Calu3 (cell line): ENCODE results near the gene GLCE. TPM values are rescaled to one million over a fixed set of nuclear protein-coding genes. Genes with fewer than 3 reads are reported as not detected.
"Not testable (repeated sequence)": the region's sequence is repeated elsewhere in the genome, so short reads cannot be mapped to it uniquely, and the experiment has no call there.

Source experiments
- BruUV-seq: library from RNA; stranded (reverse); fragments of 400-500 nt; replicated peaks from 2 replicates; lab custom pipeline; 2021; lab: Mats Ljungman, UMichigan
- CTCF ChIA-PET: fragments of 300-600 bp; sonication (Branson Sonifier 250); formaldehyde crosslinking; loops from one replicate; lab custom pipeline; 2022; ENCODE audit warnings: antibody characterized with exemption; lab: Charles Lee
- DNase-seq: peaks from one replicate; pipeline ENCODE4 v3.0.0; 2022
- H3K27ac Mint-ChIP-seq: one replicate; pipeline ENCODE4 v1.8.0; 2022; ENCODE audit warnings: mixed read lengths; ENCODE audit not compliant: unreplicated experiment
- H3K27me3 Mint-ChIP-seq: one replicate; pipeline ENCODE4 v1.8.0; 2022; ENCODE audit warnings: mixed read lengths; ENCODE audit not compliant: unreplicated experiment
- H3K36me3 Mint-ChIP-seq: one replicate; pipeline ENCODE4 v1.8.0; 2022; ENCODE audit warnings: mild to moderate bottlenecking, moderate library complexity, mixed read lengths; ENCODE audit not compliant: insufficient read depth, unreplicated experiment
- H3K4me1 Mint-ChIP-seq: one replicate; pipeline ENCODE4 v1.8.0; 2022; ENCODE audit warnings: mild to moderate bottlenecking, low read depth, mixed read lengths; ENCODE audit not compliant: unreplicated experiment
- H3K4me3 Mint-ChIP-seq: one replicate; pipeline ENCODE4 v1.8.0; 2022; ENCODE audit warnings: mild to moderate bottlenecking, low read depth, moderate library complexity, mixed read lengths; ENCODE audit not compliant: unreplicated experiment
- H3K9me3 Mint-ChIP-seq: one replicate; pipeline ENCODE4 v1.8.0; 2022; ENCODE audit warnings: low read depth, mixed read lengths; ENCODE audit not compliant: unreplicated experiment
- intact Hi-C: fragments of 100-400 bp; cut with micrococcal nuclease; formaldehyde crosslinking; loops from one replicate; pipeline ENCODE4 v1.10.0; 2022; ENCODE audit not compliant: unreplicated experiment
- total RNA-seq: library from RNA; stranded (reverse); gene quantifications from 2 replicates; pipeline ENCODE4 v1.2.3, GENCODE V29; 2022
- TF ChIP-seq, protein P1 (sequence below): fragments of 200-600 bp; IDR thresholded peaks from one replicate; pipeline ENCODE4 v1.8.0; 2022; ENCODE audit warnings: antibody characterized with exemption; ENCODE audit not compliant: unreplicated experiment

The GLCE gene
- total RNA-seq, 1 experiment from 2014 or later, result 22.4 TPM

DNA sequence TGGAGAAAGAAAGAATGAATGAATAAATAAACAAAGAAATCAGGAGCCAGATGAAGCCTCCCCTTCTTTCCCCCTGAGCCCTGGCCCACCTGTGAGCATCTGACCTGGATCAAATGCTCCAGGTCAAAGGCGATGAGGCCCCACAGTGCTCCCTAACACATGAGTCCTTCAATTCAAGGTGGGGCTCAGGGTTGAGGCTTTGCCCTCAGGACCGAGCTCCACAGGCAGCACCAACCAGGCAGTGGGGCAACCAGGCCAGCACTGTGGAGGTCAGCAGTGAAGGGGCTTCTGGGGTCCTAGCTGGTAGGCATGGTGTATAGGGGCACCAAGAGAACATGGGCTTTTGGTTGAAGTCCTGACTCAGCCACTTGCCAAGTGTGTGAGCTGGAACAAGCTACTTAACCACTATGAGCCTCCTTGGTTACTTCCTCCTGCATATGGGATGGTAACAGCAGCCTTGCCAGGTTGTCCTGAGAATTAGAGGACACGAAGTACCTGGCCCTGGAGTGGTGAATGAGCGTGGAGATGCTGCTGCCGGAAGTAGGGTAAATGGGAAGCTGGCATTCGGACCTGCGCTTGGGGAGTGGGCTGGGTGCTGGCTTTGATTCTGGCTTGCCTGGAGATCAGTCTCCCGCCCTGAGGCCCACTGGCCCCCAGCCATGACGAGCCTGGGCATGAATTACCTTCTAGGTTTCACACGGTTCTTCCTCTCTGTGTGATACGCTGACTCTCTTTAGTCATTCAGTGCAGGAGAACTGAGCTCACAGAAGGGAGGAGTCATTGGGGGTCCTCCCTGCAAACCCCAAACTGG lies 128.3 kb downstream of the GLCE start:
- H3K36me3 Mint-ChIP-seq, result no peaks in the 10 kb centered on the region
- H3K9me3 Mint-ChIP-seq, result no peaks in the 10 kb centered on the region
- peaks cover 39% of the 10 kb centered on the region for H3K27me3 Mint-ChIP-seq
- H3K4me3 Mint-ChIP-seq, result no peak overlapping the region
- TF ChIP-seq, protein P1, sequence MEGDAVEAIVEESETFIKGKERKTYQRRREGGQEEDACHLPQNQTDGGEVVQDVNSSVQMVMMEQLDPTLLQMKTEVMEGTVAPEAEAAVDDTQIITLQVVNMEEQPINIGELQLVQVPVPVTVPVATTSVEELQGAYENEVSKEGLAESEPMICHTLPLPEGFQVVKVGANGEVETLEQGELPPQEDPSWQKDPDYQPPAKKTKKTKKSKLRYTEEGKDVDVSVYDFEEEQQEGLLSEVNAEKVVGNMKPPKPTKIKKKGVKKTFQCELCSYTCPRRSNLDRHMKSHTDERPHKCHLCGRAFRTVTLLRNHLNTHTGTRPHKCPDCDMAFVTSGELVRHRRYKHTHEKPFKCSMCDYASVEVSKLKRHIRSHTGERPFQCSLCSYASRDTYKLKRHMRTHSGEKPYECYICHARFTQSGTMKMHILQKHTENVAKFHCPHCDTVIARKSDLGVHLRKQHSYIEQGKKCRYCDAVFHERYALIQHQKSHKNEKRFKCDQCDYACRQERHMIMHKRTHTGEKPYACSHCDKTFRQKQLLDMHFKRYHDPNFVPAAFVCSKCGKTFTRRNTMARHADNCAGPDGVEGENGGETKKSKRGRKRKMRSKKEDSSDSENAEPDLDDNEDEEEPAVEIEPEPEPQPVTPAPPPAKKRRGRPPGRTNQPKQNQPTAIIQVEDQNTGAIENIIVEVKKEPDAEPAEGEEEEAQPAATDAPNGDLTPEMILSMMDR, result no peak
- no TSS peak for BruUV-seq
- no peak for DNase-seq
- CTCF ChIA-PET, result interaction anchor here (0.5 to 1.0 kb wide), 3 partner anchors 11 to 247 kb away, joined by 3 to 6 read pairs (median 4); no protein-coding TSS in a partner anchor
- no peak overlapping the region for H3K27ac Mint-ChIP-seq
- H3K4me1 Mint-ChIP-seq, result no peaks in the 10 kb centered on the region
- intact Hi-C loops, result loop anchor here (5.0 kb wide), 1 partner anchor 104 kb away; no protein-coding TSS in a partner anchor

DNA sequence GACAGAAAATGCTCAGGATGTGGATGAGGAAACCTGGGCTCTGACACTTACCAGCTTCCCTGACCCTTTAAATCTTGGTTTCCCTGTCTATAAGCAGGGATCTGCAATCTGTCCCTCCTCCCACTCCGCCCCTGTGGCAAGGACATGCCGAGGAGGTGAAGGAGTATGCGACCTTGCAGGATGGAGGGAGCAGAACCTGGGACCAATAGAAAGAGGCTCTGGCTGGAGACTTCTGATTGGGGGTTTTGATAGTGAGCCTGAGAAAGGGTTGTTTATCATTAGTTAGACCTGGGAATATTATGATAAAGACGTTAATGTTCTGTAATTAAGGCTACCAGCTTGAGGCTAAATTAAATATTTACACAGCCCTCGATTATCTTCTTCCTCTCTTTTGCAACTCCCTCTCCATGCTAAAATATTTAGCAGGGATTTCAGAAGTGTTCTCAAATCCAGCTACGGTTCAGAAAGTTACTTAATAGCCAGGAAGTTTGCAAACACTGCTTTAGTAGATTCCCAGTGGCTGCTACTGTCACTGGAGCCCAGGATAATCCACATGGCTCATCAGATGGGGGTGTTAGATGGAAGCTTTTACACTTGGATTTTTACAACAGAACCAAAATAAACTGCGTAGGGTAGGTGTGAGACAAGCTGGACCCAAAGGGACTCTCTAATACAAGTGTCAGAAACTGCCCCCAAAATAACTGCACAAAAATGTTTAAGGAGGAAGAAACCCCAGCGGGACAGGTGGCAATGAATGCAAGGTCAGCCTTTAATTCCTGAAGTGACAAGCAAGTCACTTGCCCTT lies 129.1 kb downstream of the GLCE start:
- intact Hi-C loops, result loop anchor here (5.0 kb wide), 1 partner anchor 103 kb away; no protein-coding TSS in a partner anchor
- no TSS peak for BruUV-seq
- H3K4me1 Mint-ChIP-seq, result no peaks in the 10 kb centered on the region
- CTCF ChIA-PET, result interaction anchor here (0.5 to 1.1 kb wide), 3 partner anchors 22 to 248 kb away, joined by 3 to 6 read pairs (median 3); no protein-coding TSS in a partner anchor
- peaks cover 47% of the 10 kb centered on the region for H3K27me3 Mint-ChIP-seq
- H3K4me3 Mint-ChIP-seq, result no peak overlapping the region
- no peak for DNase-seq
- no peaks in the 10 kb centered on the region for H3K36me3 Mint-ChIP-seq
- H3K9me3 Mint-ChIP-seq, result no peaks in the 10 kb centered on the region
- no peak overlapping the region for H3K27ac Mint-ChIP-seq
- TF ChIP-seq, protein P1, result no peak

DNA sequence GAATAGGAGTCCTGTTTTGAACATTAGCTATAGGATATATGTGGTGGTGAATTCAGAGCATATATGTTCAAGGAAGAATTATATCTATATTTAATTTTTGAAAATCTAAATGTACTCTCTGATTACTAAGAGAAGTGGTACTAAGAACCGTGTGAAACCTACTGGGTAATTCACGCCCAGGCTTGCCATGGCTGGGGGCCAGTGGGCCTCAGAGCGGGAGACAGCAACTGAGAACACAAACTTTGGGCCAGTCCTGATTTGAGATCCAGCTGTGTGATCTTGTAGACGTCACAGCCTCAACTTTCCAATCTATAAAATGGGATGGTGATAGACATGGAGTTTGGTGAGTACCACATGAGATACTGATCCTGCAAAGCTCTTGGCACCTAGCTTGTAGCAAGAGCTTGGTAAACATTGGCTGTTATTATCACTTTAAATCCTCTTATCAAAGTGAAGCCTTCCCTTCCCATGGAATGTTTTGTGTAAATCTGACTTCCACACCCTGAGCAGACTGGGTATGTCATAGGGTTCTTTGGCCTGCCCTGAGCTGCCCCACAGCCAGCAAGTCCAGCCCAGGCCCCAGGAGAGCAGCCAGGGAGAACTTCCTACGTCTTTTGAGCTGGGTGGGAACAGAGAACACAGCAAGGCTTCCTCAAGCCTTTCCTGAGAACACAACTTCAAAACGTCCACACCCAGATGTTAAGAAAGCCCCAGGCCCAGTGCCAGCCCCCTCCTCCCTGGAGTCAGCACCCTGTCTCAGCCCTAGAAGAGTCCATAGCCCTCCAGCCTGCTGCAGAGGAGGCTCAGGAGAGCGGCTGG lies 130.1 kb downstream of the GLCE start:
- H3K9me3 Mint-ChIP-seq, result no peaks in the 10 kb centered on the region
- H3K27me3 Mint-ChIP-seq, result peaks cover 57% of the 10 kb centered on the region
- H3K4me3 Mint-ChIP-seq, result no peak overlapping the region
- H3K27ac Mint-ChIP-seq, result no peak overlapping the region
- no TSS peak for BruUV-seq
- intact Hi-C loops, result no loop called here
- TF ChIP-seq, protein P1, result no peak
- H3K4me1 Mint-ChIP-seq, result no peaks in the 10 kb centered on the region
- CTCF ChIA-PET, result interaction anchor here (1.1 kb wide), 1 partner anchor 43 kb away, joined by 3 read pairs; no protein-coding TSS in a partner anchor
- no peak for DNase-seq
- H3K36me3 Mint-ChIP-seq, result no peaks in the 10 kb centered on the region

DNA sequence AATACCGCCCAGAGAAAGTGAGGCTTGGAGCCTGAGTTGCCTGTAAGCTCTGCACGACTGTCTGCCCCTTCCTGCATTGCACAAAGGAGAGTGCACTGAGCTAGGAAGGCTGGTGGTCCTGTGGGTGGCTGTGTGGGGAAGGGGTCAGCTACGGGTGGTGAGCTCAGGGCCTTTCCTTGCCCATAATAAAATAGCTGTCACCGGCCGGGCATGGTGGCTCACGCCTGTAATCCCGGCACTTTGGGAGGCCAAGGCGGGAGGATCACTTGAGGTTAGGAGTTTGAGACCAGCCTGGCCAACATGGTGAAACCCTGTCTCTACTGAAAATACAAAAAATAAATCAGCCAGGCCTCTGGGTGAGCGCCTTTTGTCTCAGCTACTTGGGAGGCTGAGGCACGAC lies 131.2 kb downstream of the GLCE start:
- peaks cover 68% of the 10 kb centered on the region for H3K27me3 Mint-ChIP-seq
- H3K4me3 Mint-ChIP-seq, DNase-seq, BruUV-seq, H3K9me3 Mint-ChIP-seq, intact Hi-C loops, H3K36me3 Mint-ChIP-seq, H3K27ac Mint-ChIP-seq, H3K4me1 Mint-ChIP-seq: not testable (repeated sequence)
- CTCF ChIA-PET, result interaction anchor here (0.6 kb wide), 1 partner anchor 716 kb away, joined by 3 read pairs; no protein-coding TSS in a partner anchor
